MCF 10A (cell line): ENCODE measurements around the gene ADARB2. TPM values are rescaled to one million over a fixed set of nuclear protein-coding genes. Genes with fewer than 3 reads are reported as not detected.

Source experiments
- BruUV-seq: library from RNA; stranded (reverse); fragments of 400-500 nt; replicated peaks from 2 replicates; lab custom pipeline; 2021; lab: Mats Ljungman, UMichigan
- CTCF ChIA-PET: fragments of 300-600 bp; sonication (Branson Sonifier 250); formaldehyde crosslinking; extraction: SDS; loops from one replicate; lab custom pipeline; 2021; ENCODE audit warnings: antibody characterized with exemption, inconsistent platforms; lab: Yijun Ruan, JAX
- POLR2A ChIA-PET: fragments of 300-600, 350-650 bp; sonication (Branson Sonifier 250); formaldehyde crosslinking; extraction: SDS; loops from one replicate; lab custom pipeline; 2020; ENCODE audit warnings: antibody characterized with exemption, inconsistent platforms; lab: Yijun Ruan, JAX
- DNase-seq: peaks from one replicate; pipeline ENCODE4 v3.0.0-alpha.2; 2018; ENCODE audit not compliant: unreplicated experiment
- H3K27ac Mint-ChIP-seq: one replicate; pipeline ENCODE4 v1.8.0; 2022; ENCODE audit warnings: mild to moderate bottlenecking, low read depth, mixed read lengths; ENCODE audit not compliant: unreplicated experiment
- H3K27me3 Mint-ChIP-seq: one replicate; pipeline ENCODE4 v1.8.0; 2022; ENCODE audit warnings: mixed read lengths; ENCODE audit not compliant: insufficient read depth, unreplicated experiment
- H3K36me3 Mint-ChIP-seq: one replicate; pipeline ENCODE4 v1.8.0; 2022; ENCODE audit warnings: mild to moderate bottlenecking, moderate library complexity, mixed read lengths; ENCODE audit not compliant: insufficient read depth, unreplicated experiment
- H3K4me1 Mint-ChIP-seq: one replicate; pipeline ENCODE4 v1.8.0; 2022; ENCODE audit warnings: mixed read lengths; ENCODE audit not compliant: insufficient read depth, unreplicated experiment
- H3K4me3 Mint-ChIP-seq: one replicate; pipeline ENCODE4 v1.8.0; 2022; ENCODE audit warnings: mild to moderate bottlenecking, moderate library complexity, mixed read lengths; ENCODE audit not compliant: unreplicated experiment
- H3K9me3 Mint-ChIP-seq: one replicate; pipeline ENCODE4 v1.8.0; 2022; ENCODE audit warnings: mixed read lengths; ENCODE audit not compliant: unreplicated experiment
- CTCF ChIP-seq: fragments of 200-600 bp; IDR thresholded peaks from one replicate; pipeline ENCODE4 v1.8.0; 2022; ENCODE audit warnings: antibody characterized with exemption, mild to moderate bottlenecking; ENCODE audit not compliant: unreplicated experiment
- intact Hi-C: fragments of 100-400 bp; cut with micrococcal nuclease; formaldehyde crosslinking; loops from 2 replicates; pipeline ENCODE4 v1.14.1; 2022
- total RNA-seq: library from RNA; stranded (reverse); gene quantifications from 2 replicates; pipeline ENCODE4 v1.2.3, GENCODE V29; 2022

Gene ADARB2
- total RNA-seq, 1 experiment from 2014 or later = 0.96 TPM

DNA sequence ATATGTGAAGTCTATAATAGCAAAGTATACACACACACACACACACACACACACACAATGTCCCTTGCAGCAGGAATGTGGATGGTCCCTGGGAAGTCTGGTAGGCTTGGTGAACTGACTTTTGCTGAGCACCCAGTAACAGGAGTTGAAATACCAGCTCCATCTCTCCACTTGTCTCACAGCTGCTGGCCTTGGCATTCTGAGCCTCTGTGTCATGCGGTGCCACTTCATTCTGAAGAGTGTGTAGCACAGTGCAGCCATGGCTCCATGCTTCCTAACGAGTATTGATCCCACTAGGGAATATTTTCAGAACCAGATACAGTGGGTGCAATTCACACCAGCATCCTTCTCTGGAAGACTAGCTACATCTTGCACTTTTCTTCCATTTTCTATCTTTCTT lies 192.4 kb downstream of the ADARB2 start:
- H3K27me3 Mint-ChIP-seq = no peaks in the 10 kb centered on the region
- BruUV-seq = no TSS peak

DNA sequence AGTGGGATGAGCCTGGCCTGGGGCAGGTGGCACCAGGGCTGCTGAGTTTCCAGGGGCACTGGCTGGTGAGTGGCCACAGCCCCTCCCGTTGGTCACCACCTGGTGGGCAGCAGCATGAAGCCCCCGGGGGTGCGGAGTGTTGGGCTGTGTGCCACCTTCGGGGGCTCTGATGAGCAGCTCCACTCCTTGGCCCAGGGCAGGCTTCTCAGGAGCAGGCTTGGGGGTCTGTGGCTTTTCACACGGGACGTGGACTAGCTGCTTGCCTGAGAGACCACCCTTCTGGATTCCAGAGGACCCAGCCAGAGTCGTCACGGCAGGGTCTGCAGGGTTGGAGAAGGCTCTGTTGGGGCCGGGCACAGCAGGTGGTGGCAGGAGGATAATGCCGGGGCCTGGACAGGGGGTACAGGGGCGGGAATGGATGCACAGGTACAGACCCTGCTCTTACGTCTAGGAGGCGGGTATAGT lies 193.1 kb downstream of the ADARB2 start:
- H3K9me3 Mint-ChIP-seq = peaks cover 8% of the 10 kb centered on the region
- TF ChIP-seq CTCF = no peak
- no peak overlapping the region for H3K4me3 Mint-ChIP-seq
- H3K27me3 Mint-ChIP-seq = no peaks in the 10 kb centered on the region
- no peak for DNase-seq
- POLR2A ChIA-PET = no interaction called here
- intact Hi-C loops = no loop called here
- no TSS peak for BruUV-seq
- CTCF ChIA-PET = interaction anchor here (0.6 to 0.7 kb wide), 2 partner anchors 30 to 174 kb away, joined by 4 read pairs; no protein-coding TSS in a partner anchor
- peaks cover 4% of the 10 kb centered on the region for H3K36me3 Mint-ChIP-seq
- no peak overlapping the region for H3K27ac Mint-ChIP-seq
- no peaks in the 10 kb centered on the region for H3K4me1 Mint-ChIP-seq

More for the DNA sequence above, 192.4 kb downstream of the ADARB2 start:
- Mint-ChIP-seq H3K36me3 (peaks cover 4% of the 10 kb centered on the region), H3K9me3 (peaks cover 8% of the 10 kb centered on the region), H3K4me1 (no peaks in the 10 kb centered on the region), H3K4me3 (no peak overlapping the region), H3K27ac (no peak overlapping the region)
- intact Hi-C loops = no loop called here
- POLR2A ChIA-PET = no interaction called here
- CTCF ChIA-PET = interaction anchor here (0.6 kb wide), 1 partner anchor 175 kb away, joined by 4 read pairs; no protein-coding TSS in a partner anchor
- no peak for DNase-seq
- no peak for TF ChIP-seq CTCF

- no peak for DNase-seq
- Mint-ChIP-seq H3K36me3 (peaks cover 4% of the 10 kb centered on the region), H3K27ac (no peak overlapping the region), H3K4me3 (no peak overlapping the region), H3K9me3 (peaks cover 4% of the 10 kb centered on the region), H3K4me1 (no peaks in the 10 kb centered on the region), H3K27me3 (no peaks in the 10 kb centered on the region)
- BruUV-seq = no TSS peak
- ChIA-PET CTCF (interaction anchor here (0.6 to 0.7 kb wide), 2 partner anchors 29 to 344 kb away, joined by 4 read pairs; no protein-coding TSS in a partner anchor), POLR2A (interaction anchor here (0.6 kb wide), 1 partner anchor 52 kb away, joined by 3 read pairs; no protein-coding TSS in a partner anchor)
- no peak for TF ChIP-seq CTCF
- intact Hi-C loops = no loop called here
Measured at GRCh38 chr10:1543596-1543995, 193.7 kb downstream of the ADARB2 start.

GRCh38 chr10:1542941-1543340 lies 194.4 kb downstream of the ADARB2 start:
- peaks cover 4% of the 10 kb centered on the region for H3K36me3 Mint-ChIP-seq
- no peaks in the 10 kb centered on the region for H3K9me3 Mint-ChIP-seq
- no peak for TF ChIP-seq CTCF
- no TSS peak for BruUV-seq
- intact Hi-C loops = no loop called here
- H3K27ac Mint-ChIP-seq = no peak overlapping the region
- ChIA-PET CTCF (no interaction called here), POLR2A (interaction anchor here (0.6 kb wide), 1 partner anchor 53 kb away, joined by 3 read pairs; no protein-coding TSS in a partner anchor)
- no peak for DNase-seq
- no peak overlapping the region for H3K4me3 Mint-ChIP-seq
- no peaks in the 10 kb centered on the region for H3K4me1 Mint-ChIP-seq
- no peaks in the 10 kb centered on the region for H3K27me3 Mint-ChIP-seq
